SK-N-SH (cell line): ENCODE data around the gene NIPAL1.

Experiments
- EZH2phosphoT487 ChIP-seq: fragments of 200-600 bp; sonication (generic); IDR thresholded peaks from 2 replicates; pipeline ENCODE4 v1.6.1; 2017; ENCODE audit warnings: low read depth, mixed run types, mild to moderate bottlenecking, antibody characterized with exemption, moderate library complexity, borderline replicate concordance
- JUND ChIP-seq: IDR thresholded peaks from 2 replicates; pipeline ENCODE4 v1.4.0; 2012
- POLR2AphosphoS5 ChIP-seq: IDR thresholded peaks from 2 replicates; pipeline ENCODE4 v1.6.1; 2012; ENCODE audit warnings: low read depth, low read length
- RAD21 ChIP-seq: IDR thresholded peaks from 2 replicates; pipeline ENCODE4 v1.6.1; 2012; ENCODE audit warnings: mild to moderate bottlenecking, low read length
- SMC3 ChIP-seq: IDR thresholded peaks from 2 replicates; pipeline ENCODE4 v1.6.1; 2012; ENCODE audit warnings: low read depth, low read length, improper control_type of control experiment
- TAF1 ChIP-seq: IDR thresholded peaks from 2 replicates; pipeline ENCODE4 v1.6.1; 2012; ENCODE audit warnings: low read depth, mild to moderate bottlenecking, low read length, moderate library complexity, borderline replicate concordance
- TF ChIP-seq, protein P1 (sequence below): fragments of 200-600 bp; sonication (generic); IDR thresholded peaks from 2 replicates; pipeline ENCODE4 v1.6.1; 2017; ENCODE audit warnings: antibody characterized with exemption, mild to moderate bottlenecking, moderate library complexity

DNA sequence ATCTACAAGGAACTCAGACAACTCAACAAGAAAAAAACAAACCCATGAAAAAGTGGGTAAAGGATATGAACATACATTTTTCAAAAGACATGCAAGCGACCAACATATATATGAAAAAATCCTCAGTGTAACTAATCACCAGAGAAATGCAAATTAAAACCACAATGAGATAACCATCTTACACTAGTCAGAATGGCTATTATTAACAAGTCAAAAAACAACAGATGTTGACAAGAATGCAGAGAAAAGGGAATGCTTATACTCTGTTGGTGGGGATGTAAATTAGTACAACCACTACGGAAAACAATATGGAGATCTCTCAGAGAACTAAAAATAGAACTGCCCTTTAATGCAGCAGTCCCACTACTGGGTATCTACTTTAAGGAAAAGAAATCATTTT is 12.1 kb downstream of the NIPAL1 start:
- TF ChIP-seq, protein P1, sequence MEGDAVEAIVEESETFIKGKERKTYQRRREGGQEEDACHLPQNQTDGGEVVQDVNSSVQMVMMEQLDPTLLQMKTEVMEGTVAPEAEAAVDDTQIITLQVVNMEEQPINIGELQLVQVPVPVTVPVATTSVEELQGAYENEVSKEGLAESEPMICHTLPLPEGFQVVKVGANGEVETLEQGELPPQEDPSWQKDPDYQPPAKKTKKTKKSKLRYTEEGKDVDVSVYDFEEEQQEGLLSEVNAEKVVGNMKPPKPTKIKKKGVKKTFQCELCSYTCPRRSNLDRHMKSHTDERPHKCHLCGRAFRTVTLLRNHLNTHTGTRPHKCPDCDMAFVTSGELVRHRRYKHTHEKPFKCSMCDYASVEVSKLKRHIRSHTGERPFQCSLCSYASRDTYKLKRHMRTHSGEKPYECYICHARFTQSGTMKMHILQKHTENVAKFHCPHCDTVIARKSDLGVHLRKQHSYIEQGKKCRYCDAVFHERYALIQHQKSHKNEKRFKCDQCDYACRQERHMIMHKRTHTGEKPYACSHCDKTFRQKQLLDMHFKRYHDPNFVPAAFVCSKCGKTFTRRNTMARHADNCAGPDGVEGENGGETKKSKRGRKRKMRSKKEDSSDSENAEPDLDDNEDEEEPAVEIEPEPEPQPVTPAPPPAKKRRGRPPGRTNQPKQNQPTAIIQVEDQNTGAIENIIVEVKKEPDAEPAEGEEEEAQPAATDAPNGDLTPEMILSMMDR, result no peak
- TF ChIP-seq POLR2AphosphoS5, result no peak
- no peak for TF ChIP-seq RAD21
- no peak for TF ChIP-seq JUND
- TF ChIP-seq EZH2phosphoT487, result no peak
- TF ChIP-seq TAF1, result no peak
- TF ChIP-seq SMC3, result no peak
